Activated naive CD4-positive, alpha-beta T cell treated with Interleukin-2 at 50 U/mL for 16 hours (primary cell): ENCODE results near the gene ABHD11.
A peak's percentile ranks its signal among the peaks of the same experiment; 100 is the strongest.
"Not testable (repeated sequence)": the region's sequence is repeated elsewhere in the genome, so short reads cannot be mapped to it uniquely, and the experiment has no call there.

ENCODE experiments used
- DNase-seq: peaks from one replicate; pipeline ENCODE4 v3.0.0-alpha.2; 2020

ABHD11 gene, protein sequence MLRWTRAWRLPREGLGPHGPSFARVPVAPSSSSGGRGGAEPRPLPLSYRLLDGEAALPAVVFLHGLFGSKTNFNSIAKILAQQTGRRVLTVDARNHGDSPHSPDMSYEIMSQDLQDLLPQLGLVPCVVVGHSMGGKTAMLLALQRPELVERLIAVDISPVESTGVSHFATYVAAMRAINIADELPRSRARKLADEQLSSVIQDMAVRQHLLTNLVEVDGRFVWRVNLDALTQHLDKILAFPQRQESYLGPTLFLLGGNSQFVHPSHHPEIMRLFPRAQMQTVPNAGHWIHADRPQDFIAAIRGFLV

DNA sequence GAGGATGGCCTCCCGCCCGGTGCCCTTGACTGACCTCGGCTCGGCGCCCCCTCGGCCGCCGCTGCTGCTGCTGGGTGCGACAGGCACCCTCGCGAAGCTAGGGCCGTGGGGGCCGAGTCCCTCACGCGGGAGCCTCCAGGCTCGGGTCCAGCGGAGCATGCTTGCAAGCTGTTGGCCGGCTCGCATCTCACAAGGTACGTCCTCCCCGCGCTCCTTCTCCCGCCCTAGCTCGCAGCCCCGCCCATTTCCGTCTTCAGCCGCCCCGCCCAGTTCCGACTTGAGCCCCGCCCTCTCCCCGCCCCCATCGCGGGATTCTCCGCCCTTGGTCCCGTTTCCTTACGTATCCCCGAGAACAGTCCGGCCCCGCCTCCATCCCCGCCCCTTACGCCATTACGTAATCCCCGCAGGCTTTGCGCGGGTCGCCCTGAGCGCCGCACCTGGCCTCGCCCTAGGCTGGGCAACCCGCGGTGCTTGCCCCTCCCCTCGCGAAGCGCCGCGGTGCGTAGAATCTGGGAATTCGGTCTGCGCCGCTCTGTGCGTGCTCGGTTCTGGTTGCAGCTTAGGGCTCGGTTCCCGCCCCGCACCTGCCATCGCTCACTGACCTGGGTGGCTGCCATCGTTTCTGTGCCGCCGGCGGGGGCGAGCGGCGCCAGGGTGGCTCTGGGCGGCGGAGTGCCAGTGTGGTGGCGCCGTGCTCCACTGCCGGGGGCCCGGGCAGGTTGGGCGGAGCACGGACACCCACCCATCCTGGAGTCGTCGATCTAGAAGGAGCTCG lies at the start of gene ABHD11:
Gene ABHD11 (minus strand): TSS at position 191 of the 775 bp plus-strand sequence. CDS start 32 bp downstream, at position 159.
- peak; percentile 99 for DNase-seq

DNA sequence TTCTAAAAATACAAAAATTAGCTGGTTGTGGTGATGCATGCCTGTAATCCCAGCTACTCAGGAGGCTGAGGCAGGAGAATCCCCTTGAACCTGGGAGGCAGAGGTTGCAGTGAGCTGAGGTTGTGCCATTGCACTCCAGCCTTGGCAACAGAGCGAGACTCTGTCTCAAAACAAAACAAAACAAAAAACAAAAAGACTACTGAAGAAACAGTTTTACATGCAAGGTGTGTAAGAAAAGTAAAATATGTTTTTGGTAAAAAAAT lies 49.1 kb upstream of the ABHD11 start:
- not testable (repeated sequence) for DNase-seq

DNA sequence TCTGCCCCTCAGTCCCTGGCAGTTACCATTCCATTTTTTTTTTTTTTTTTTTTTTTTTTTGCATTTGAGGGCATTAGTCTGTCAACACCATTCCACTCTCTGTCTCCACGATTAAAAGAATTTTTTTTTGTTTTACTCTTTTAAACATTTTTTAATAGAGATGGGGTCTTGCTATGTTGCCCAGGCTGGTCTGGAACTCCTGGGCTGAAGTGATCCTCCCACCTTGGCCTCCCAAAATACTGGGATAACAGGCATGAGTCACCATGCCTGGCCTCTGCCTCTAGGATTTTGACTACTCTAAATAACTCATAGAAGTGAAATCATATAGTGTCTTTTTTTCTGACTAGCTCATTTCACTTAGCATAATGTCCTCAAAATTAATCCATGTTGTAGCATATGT lies 48.0 kb upstream of the ABHD11 start:
- no peak for DNase-seq

DNA sequence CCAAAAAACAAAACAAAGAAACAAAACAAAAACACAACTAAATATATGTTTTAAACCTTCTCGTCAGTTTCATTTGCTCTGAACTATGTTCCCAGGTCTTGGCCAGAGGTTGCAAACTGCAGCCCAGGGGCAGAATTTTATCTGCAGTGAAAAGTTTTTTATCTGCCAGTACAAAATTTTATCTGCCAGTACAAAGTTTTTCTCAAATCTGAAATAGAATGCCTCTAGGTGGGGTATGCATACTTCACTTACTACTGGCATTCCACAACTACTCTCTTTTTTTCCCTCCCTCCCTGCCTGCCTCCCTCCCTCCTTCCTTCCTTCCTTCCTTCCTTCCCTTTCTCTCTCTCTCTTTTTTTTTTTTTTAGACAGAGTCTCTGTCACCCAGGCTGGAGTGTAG lies 40.9 kb upstream of the ABHD11 start:
- DNase-seq: no peak

DNA sequence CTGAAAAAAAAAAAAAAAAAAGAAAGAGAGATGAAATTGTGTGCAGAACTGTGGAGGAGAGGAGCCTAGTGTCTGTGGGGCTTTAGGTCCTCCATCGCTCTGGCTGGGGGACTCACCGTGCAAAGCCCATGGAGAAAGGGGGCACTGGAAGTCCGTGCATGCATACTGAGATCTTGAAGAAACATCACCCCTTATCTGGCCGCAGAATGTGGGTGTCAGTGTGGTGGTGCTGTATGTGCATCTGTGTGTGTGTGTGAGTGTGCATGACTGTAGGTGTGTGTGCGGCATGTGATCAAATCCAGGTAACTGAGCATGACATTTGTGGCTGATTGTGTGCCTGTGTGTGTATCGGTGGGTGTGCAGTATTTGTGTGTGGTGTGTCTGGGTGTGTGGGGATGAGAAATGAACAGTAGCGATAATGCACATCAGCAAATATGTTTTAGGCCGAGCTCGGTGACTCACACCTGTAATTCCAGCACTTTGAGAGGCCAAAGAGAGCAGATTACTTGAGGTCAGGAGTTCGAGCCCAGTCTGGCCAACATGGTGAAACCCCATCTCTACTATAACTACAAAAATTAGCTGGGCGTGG lies 40.3 kb upstream of the ABHD11 start:
- no peak for DNase-seq

DNA sequence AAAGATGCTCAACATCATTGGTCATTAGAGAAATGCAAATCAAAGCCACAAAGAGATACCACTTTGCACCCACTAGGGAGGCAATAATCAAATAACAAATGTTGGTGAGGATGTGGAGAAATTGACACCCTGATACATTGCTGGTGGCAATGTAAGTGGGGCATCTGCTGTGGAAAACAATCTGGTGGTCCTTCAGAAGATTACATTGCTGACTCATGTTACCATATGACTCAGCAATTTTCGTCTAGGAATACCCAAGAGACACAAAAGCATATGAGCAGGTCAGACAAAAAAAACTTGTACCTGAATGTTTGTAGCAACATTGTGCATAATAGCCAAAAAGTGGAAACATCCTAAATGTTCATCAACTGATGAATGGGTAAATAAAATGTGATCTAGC lies 36.3 kb upstream of the ABHD11 start:
- no peak for DNase-seq

DNA sequence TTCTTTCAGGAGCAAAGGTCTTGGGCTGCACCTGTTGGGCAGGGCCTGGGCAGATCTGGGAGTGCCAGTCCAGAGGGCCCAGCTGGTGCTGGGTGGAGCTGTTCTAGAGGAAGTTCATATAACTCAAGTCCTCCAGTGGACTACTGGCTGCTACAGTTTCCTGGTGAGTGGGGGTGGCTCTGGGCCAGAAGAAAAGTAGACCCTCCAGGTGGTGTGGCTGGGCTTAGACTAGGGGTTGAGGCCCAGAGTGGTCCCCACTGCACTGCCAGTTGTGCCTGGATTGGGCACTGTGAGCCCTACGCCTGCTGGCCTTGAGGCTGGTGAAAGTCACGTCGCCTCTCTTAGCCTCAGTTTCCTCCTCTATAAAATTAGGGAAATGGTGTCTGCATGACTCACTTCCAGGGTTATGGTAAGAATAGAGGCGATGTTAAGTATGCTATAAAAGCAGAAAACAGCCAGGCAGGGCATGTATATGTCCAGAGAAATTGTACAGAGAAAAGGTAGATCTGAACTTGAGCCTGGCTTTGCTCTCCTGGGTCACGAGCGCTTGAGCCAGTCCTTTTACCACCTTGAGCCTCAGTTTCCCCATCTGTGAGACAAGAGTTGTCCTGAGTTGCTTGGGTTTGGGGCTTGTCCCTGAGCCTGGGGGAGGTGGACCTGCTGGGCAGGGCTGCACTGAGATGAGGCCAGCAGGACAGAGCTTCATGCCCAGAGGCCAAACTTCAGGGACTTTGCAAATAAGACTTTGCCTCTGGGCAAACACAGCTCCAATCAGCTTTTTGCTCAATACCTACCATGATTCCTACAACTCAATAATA lies 35.3 kb upstream of the ABHD11 start:
- DNase-seq: no peak

DNA sequence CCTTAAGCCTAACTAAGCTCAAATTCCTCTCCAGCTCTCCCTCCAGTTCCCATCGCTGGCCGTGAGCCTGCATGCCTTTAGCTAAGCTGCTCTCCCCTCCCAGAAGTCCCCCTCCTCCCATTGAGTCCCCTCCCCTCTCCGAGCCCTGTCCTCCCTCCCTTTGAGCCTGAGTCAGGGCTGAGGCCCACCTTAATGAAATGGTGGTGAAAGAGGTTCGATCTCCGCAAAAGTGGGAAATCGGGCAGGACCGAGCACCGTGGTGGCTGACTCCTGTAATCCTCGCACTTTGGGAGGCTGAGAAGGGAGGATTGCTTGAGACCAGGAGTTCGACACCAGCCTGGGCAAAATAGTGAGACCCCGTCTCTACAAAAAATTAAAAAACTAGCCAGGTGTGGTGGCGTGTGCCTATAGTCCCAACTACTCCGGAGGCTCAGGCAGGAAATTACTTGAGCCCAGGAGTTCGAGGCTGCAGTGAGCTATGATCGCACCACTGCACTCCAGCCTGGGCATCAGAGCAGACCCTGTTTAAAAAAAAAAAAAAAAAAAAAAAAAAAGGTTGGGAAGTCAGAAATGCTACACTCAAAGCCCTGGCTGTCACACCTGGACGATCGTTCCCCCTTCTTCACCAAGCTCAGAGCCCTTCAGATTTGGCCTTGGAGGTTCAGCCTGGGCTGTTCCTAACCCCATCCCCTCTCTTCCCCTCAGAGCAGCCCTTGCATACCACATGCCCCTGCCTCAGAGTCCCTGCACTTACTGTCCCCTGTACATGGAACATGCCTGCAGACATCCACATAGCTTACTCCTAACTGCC lies 32.5 kb upstream of the ABHD11 start:
- DNase-seq: no peak

DNA sequence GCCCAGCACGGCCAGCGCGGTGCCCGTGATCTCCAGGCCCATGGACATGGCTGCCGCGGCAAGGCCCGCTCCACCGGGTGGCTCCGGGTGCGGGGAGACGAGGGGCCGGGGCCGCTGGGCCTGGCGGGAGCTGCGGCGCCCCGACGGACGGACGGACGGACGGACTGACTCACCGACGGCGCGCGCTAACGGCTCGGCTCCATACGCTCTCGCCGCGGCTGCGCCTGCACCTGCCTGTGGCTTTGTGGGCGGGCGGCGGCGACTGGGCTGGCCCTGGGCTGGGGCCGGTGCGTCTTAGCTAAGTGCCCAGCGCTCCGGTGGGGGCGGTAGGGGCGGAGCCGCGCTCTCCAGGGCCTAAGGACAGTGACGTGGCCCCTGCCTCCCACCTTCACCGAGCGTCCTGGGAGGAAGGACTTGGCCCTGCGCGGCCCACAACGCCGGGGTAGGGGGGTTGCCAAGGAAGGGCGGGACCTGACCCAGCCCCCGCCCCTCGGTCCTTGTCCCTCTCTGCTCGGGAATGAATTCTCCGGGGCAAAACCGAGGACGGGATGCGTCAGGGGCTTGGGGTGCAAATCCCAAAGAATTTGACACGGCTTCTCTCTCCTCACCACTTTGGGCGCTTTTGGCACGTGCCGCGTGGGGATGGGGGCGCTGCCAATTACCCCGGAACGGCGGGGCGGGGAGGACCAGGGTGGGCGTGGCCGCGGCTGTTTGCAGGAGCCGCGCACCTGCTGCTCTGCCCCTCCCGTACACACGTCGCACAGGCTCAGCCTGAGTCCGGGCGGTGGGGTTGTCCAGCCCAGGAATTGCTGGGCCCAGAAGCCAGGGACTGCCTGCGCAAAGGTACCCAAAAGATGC lies 31.6 kb upstream of the ABHD11 start, which contains the start of gene CLDN3:
Gene CLDN3 (minus strand): TSS at position 269 of the 858 bp plus-strand sequence. CDS start 221 bp downstream, at position 48.
- DNase-seq: no peak

DNA sequence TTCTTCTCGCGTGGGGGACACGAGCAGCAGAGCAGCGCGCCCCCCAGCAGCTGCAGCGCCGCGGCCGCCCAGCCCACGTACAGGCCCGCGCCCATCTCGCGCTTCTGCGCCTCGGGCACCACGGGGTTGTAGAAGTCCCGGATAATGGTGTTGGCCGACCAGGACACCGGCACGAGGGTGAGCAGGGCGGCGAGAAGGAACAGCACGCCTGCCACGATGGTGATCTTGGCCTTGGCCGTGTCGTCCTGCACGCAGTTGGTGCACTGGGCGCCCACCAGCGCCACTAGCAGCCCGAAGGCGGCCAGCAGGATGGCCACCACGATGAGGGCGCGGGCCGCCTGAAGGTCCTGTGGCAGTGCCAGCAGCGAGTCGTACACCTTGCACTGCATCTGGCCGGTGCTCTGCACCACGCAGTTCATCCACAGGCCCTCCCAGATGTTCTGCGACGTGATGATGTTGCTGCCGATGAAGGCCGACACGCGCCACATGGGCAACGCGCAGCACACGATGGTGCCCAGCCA lies 30.9 kb upstream of the ABHD11 start:
- DNase-seq: no peak

DNA sequence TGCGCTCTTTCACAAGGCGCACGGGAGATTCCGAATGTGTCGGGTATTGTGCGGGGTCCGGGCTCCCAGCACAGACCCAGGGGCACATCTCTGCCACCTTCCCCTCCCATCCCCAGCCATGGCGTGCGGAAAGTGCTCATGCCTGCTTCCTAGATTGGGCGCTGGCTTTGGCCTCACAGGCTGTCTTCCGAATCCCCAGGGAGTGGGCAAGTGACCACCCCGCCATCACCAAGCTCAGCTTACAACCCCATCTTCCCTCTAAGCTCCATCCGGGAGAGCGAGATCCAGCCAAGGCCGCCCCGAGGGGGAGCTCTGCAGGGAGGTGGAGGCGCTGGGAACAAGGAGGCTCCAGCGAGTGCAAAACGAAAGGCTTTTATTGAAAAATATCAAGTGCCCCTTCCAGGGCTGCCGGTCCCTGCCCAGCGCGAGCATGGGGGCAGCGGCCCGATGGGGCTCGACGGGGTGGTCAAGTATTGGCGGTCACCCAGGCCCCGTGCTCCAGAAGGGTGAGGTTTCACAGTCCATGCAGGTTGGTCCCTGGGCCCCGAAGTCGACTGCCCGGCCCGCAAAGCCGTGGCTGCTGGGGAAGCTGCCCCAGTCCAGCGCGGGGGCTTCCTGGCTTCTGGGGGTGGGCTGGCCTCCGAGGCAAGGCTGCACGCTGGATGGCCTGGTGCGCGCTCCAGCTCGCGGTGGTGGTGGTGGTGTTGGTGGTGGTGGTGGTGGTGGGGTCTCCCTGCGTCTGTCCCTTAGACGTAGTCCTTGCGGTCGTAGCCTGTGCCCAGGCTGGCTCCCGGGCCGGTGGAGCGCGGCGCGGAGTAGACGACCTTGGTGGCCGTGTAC lies 30.3 kb upstream of the ABHD11 start:
- DNase-seq: no peak

DNA sequence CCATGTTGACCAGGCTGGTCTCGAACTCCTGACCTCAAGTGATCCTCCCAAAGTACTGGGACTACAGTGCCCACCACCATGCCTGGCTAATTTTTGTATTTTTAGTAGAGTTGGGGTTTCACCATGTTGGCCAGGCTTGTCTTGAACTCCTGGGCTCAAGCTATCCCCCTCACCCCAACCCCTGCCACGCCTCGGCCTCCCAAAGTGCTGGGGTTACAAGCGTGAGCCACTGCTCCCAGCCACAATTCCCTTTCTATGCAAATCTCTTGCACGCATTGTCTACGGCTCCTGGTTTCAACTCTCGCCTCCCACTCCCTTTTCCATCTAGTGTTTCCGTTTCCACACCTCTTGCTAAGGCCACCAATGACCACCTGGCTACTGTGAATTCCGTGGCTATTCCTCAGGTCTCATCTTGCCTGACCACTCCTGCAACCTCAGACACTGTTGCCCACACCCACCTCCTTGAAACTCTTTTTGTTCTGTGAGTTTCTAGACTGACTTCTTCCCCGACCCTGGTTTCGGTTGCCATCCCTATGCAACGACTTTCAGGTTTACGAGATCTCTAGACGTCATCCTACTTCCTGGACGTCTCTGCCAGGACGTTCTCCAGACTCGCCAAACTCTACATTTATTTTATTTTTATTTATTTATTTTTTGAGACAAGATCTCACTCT lies 28.1 kb upstream of the ABHD11 start:
- DNase-seq: no peak

DNA sequence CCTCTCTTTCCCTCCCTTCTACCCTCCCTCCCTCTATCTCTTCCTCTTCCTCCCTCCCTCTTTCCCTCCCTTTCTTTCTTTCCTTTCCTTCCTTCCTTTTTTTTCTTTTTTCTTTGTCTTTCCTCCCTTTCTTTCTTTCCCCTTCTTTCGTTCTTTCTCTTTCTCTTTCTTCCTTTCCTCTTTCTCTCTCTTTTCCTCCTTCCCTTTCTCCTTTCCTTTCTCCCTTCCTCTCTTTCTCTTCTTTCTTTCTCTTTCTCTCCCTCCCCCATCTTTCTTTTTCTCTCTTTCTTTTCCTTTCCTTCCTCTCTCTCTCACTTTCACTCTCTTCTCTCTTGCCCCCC lies 24.0 kb upstream of the ABHD11 start:
- no peak for DNase-seq

DNA sequence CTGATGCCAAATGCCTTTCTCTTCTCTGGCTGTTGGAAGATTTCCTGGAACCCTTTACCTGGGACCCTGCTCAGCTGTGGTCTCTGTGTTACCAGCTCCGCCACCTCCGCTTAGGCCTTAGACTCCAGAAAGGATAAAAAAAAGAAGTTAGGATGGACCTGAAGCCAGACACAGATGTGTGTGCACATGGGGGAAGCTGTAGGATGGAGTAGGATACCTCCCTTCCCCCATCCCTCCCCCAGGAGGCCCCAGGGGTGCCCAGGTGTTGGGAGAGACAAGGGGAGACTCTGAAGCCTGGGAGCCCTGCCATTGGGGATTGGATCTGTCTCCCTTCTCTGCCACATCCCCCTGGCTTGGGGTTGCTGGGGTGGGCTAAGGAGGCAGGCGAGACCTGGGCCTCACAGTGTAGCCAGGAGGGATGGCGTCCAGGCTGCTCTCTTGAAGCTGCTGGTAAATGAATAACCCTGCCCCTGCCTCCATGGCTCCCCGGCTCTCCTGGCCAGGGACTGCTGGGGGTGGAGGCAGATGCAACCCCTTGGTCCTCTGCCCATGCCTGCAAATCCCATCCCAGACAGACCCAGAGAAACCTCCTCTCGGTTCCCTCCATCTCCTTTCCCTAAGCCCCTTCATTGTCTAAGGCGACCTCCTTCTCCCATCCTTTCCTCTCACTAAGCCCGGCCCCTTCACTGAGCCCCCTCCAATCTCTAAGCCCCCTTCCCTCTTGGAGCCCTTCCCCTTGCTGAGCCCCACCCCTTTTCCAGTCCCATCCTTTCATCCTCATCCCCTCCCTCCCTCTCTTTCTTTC lies 23.5 kb upstream of the ABHD11 start:
- no peak for DNase-seq

DNA sequence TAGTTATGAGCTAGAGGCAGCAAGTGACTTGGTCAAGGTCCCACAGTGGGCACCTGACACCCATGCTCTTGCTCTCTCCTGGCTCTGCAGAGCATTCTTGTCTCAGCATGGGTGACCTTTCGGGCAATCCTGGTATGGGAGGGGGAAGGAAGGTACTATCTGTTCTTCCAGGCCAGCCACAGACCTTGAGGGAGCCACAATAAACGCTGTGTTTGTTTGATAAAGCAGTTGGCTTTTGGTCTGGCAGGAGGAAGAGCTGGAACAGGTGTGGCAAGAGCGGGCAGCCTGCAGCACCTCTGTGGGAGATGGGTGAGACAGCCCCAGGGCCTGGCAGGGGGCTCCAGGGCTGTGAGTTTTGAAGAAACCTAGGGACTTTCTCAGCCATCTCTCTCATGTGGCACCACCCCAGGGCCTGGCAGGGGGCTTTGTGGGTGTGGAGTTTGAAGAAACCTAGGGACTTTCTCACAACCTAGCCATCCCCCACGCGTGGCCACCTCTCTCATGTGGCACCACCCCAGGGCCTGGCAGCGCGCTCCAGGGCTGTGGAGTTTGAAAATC lies 20.1 kb upstream of the ABHD11 start:
- no peak for DNase-seq

DNA sequence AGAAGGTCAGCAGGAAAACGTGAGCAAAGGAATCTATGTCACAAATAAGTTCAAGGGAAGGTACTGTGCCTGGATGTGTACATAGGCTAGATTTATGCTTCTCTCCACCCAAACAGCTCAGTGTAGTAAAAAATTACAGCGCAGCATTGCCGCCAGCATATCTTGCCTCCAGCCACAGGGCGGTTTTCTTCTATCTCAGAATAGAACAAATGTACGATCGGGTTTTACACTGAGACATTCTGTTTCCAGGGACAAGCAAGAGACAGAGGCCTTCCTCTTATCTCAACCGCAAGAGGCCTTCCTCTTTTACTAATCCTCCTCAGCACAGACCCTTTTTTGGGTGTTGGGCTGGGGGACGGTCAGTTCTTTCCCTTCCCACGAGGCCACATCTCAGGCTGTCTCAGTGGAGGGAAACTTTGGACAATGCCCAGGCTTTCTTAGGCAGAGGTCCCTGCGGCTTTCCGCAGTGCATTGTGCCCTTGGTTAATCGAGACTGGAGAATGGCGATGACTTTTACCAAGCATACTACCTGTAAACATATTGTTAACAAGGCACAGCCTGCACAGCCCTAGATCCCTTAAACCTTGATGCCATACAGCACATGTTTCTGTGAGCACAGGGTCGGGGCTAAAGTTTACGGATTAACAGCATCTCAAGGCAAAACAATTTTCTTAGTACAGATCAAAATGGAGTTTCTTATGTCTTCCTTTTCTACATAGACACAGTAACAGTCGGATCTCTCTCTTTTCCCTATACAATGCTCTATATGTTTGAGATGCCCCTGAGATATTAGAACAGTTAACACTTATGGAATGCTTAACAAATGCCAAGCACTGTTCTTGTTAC lies 11.6 kb upstream of the ABHD11 start:
- DNase-seq: no peak

DNA sequence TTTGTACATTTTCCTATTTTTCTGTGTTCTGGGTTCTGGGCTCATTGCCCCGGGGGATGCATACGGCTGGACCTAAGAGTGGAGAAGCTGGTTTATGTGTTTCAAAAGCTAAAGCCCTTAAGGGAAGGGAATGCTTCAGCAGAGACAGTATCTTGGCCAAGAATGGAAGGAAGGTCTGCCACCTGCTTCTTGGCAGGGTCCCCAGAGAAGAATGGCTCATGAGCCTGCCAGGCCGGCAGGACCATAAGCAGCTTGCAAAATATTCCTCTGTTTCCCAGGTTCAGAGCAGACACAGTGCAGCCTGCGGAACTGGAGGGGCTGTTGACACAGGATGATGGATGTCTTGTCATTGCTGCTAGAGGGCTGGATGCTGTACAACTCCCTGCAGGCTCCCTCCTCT lies 7.8 kb upstream of the ABHD11 start:
- no peak for DNase-seq
